GM12878 (cell line): Measurements from ENCODE around the gene FAM222B. TPM values are rescaled to one million over a fixed set of nuclear protein-coding genes. Genes with fewer than 3 reads are reported as not detected.

ENCODE experiments used
- ASH2L ChIP-seq: fragments of 300-600, 200-600 bp; sonication (generic); IDR thresholded peaks from 2 replicates; pipeline ENCODE4 v1.6.1; 2017; ENCODE audit warnings: low read depth, mild to moderate bottlenecking, borderline replicate concordance
- CBX5 ChIP-seq: sonication (generic); IDR thresholded peaks from 2 replicates; pipeline ENCODE4 v1.6.1; 2016; ENCODE audit warnings: low read depth, moderate library complexity, mild to moderate bottlenecking, inconsistent platforms
- CHD2 ChIP-seq: IDR thresholded peaks from 2 replicates; pipeline ENCODE4 v1.6.1; 2011; ENCODE audit warnings: low read depth, low read length, improper control_type of control experiment, borderline replicate concordance
- CREB1 ChIP-seq: IDR thresholded peaks from 2 replicates; pipeline ENCODE4 v1.6.1; 2012; ENCODE audit warnings: low read depth, mild to moderate bottlenecking, inconsistent platforms
- CREM ChIP-seq: IDR thresholded peaks from 2 replicates; pipeline ENCODE4 v1.6.1; 2014; ENCODE audit warnings: antibody characterized with exemption, low read depth
- ESRRA ChIP-seq: IDR thresholded peaks from 2 replicates; pipeline ENCODE4 v1.6.1; 2012; ENCODE audit warnings: mild to moderate bottlenecking, low read length, improper control_type of control experiment
- FOS ChIP-seq: IDR thresholded peaks from 3 replicates; pipeline ENCODE4 v1.6.1; 2011; ENCODE audit warnings: borderline replicate concordance; ENCODE audit not compliant: insufficient read length; ENCODE audit errors: extremely low read depth
- FOXM1 ChIP-seq: IDR thresholded peaks from 2 replicates; pipeline ENCODE4 v1.6.1; 2012; ENCODE audit warnings: low read depth, mild to moderate bottlenecking, inconsistent platforms, low read length, moderate library complexity
- HDAC2 ChIP-seq: fragments of 200-600 bp; sonication (generic); IDR thresholded peaks from 2 replicates; pipeline ENCODE4 v1.6.1; 2017
- IRF5 ChIP-seq: fragments of 450-650 bp; IDR thresholded peaks from 2 replicates; pipeline ENCODE4 v1.6.1; 2017; ENCODE audit warnings: borderline replicate concordance
- MTA2 ChIP-seq: fragments of 450-650 bp; IDR thresholded peaks from 2 replicates; pipeline ENCODE4 v1.6.1; 2016; ENCODE audit warnings: low read depth, mild to moderate bottlenecking, moderate library complexity
- NFIC ChIP-seq: IDR thresholded peaks from 2 replicates; pipeline ENCODE4 v1.6.1; 2012; ENCODE audit warnings: low read depth, mild to moderate bottlenecking, inconsistent platforms, low read length, moderate library complexity
- NRF1 ChIP-seq: conservative IDR thresholded peaks from 2 replicates; pipeline ENCODE4 v1.6.1; 2011; ENCODE audit warnings: mild to moderate bottlenecking, low read depth, low read length, improper control_type of control experiment
- PAX8 ChIP-seq: fragments of 450-650 bp; IDR thresholded peaks from 2 replicates; pipeline ENCODE4 v1.6.1; 2017; ENCODE audit warnings: mild to moderate bottlenecking, moderate library complexity
- RB1 ChIP-seq: fragments of 450-650 bp; formaldehyde crosslinking; IDR thresholded peaks from 2 replicates; pipeline ENCODE4 v1.6.1; 2017; ENCODE audit warnings: mild to moderate bottlenecking, borderline replicate concordance
- REST ChIP-seq: IDR thresholded peaks from 2 replicates; pipeline ENCODE4 v1.6.1; 2012; ENCODE audit warnings: mild to moderate bottlenecking, low read depth, low read length
- SMAD1 ChIP-seq: fragments of 450-650 bp; IDR thresholded peaks from 2 replicates; pipeline ENCODE4 v1.6.1; 2018; ENCODE audit warnings: mild to moderate bottlenecking, low read depth; ENCODE audit not compliant: partially characterized antibody
- SMARCA5 ChIP-seq: fragments of 450-650 bp; IDR thresholded peaks from 2 replicates; pipeline ENCODE4 v1.6.1; 2017; ENCODE audit warnings: mild to moderate bottlenecking
- STAT3 ChIP-seq: IDR thresholded peaks from 2 replicates; pipeline ENCODE4 v1.6.1; 2011; ENCODE audit warnings: low read depth, low read length, improper control_type of control experiment
- TCF12 ChIP-seq: IDR thresholded peaks from 2 replicates; pipeline ENCODE4 v1.6.1; 2011; ENCODE audit warnings: low read depth, mild to moderate bottlenecking, low read length
- WRNIP1 ChIP-seq: IDR thresholded peaks from 2 replicates; pipeline ENCODE4 v1.6.1; 2011; ENCODE audit warnings: low read depth, low read length, improper control_type of control experiment, borderline replicate concordance
- YY1 ChIP-seq: IDR thresholded peaks from 2 replicates; pipeline ENCODE4 v1.6.1; 2011; ENCODE audit warnings: low read depth, mild to moderate bottlenecking, low read length
- polyA plus RNA-seq, 11 experiments: library from polyadenylated mRNA; depleted of rRNA in 4 of 11; unstranded in 6 of 11; stranded (reverse) in 5 of 11; fragments of >200 nt; fragmentation: Nextera tagmentation in 4 of 11; fragmentation: Illumina TruSeq in 1 of 11; extraction: Ambion mirVana in 4 of 11; extraction: Trizol in 1 of 11; gene quantifications; 1 replicate in 1 of 11; 2 replicates in 10 of 11; pipeline versions ENCODE4 v1.2.1 to v1.2.3, GENCODE V29; 2011 to 2016; ENCODE audit warnings: inconsistent platforms in 2 of 11, missing spikeins in 2 of 11, low read depth in 1 of 11
- total RNA-seq, 4 experiments: library from RNA; depleted of rRNA in 3 of 4; stranded (reverse); fragments of >200 nt in 3 of 4; fragmentation: Illumina TruSeq in 1 of 4; extraction: Trizol in 1 of 4; gene quantifications; 2 replicates each; pipeline versions ENCODE4 v1.2.1 to v1.2.3, GENCODE V29; 2013 to 2021
- TF ChIP-seq, protein P1 (sequence below): fragments of 450-650 bp; IDR thresholded peaks from 2 replicates; pipeline ENCODE4 v1.6.1; 2017; ENCODE audit warnings: mild to moderate bottlenecking, moderate library complexity

FAM222B gene
- total and polyA plus RNA-seq, 10 of the 15 experiments (the other 5 are each of a cell fraction or from before 2014, with no cell fraction given) = 2.8 to 18.3 (median 6.4) TPM

GRCh38 chr17:28750178-28751047 lies 92.2 kb downstream of the FAM222B start (continued):
- no peak for TF ChIP-seq NFIC
- no peak for TF ChIP-seq ASH2L
- no peak for TF ChIP-seq IRF5
- TF ChIP-seq CREM = no peak
- TF ChIP-seq CBX5 = 0 out of 2 replicates have a peak, but pooled peaks have one; percentile 39
- no peak for TF ChIP-seq REST
- no peak for TF ChIP-seq SMAD1
- TF ChIP-seq RB1 = peak; percentile 48; the same call in 1 of the 2 replicates
- no peak for TF ChIP-seq NRF1
- TF ChIP-seq YY1 = peak; percentile 87
- TF ChIP-seq, protein P1, sequence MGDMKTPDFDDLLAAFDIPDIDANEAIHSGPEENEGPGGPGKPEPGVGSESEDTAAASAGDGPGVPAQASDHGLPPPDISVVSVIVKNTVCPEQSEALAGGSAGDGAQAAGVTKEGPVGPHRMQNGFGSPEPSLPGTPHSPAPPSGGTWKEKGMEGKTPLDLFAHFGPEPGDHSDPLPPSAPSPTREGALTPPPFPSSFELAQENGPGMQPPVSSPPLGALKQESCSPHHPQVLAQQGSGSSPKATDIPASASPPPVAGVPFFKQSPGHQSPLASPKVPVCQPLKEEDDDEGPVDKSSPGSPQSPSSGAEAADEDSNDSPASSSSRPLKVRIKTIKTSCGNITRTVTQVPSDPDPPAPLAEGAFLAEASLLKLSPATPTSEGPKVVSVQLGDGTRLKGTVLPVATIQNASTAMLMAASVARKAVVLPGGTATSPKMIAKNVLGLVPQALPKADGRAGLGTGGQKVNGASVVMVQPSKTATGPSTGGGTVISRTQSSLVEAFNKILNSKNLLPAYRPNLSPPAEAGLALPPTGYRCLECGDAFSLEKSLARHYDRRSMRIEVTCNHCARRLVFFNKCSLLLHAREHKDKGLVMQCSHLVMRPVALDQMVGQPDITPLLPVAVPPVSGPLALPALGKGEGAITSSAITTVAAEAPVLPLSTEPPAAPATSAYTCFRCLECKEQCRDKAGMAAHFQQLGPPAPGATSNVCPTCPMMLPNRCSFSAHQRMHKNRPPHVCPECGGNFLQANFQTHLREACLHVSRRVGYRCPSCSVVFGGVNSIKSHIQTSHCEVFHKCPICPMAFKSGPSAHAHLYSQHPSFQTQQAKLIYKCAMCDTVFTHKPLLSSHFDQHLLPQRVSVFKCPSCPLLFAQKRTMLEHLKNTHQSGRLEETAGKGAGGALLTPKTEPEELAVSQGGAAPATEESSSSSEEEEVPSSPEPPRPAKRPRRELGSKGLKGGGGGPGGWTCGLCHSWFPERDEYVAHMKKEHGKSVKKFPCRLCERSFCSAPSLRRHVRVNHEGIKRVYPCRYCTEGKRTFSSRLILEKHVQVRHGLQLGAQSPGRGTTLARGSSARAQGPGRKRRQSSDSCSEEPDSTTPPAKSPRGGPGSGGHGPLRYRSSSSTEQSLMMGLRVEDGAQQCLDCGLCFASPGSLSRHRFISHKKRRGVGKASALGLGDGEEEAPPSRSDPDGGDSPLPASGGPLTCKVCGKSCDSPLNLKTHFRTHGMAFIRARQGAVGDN = no peak
- TF ChIP-seq CHD2 = 0 out of 2 replicates have a peak, but pooled peaks have one; percentile 33
- no peak for TF ChIP-seq ESRRA
- 0 out of 2 replicates have a peak, but pooled peaks have one; percentile 11 for TF ChIP-seq CREB1
- peak; percentile 97; the same call in 1 of the 2 replicates for TF ChIP-seq SMARCA5
- TF ChIP-seq STAT3 = no peak
- peak; percentile 53; the same call in 1 of the 2 replicates for TF ChIP-seq FOXM1
- TF ChIP-seq MTA2 = no peak
- TF ChIP-seq TCF12 = peak; percentile 46; the same call in 1 of the 2 replicates
- no peak for TF ChIP-seq HDAC2
- TF ChIP-seq PAX8 = no peak
- no peak for TF ChIP-seq WRNIP1
- no peak for TF ChIP-seq FOS
